GM18499 (cell line): ENCODE data around the gene SBF2.
"Not testable (repeated sequence)": the region's sequence is repeated elsewhere in the genome, so short reads cannot be mapped to it uniquely, and the experiment has no call there.

Experiments
- ATAC-seq: cut with Tn5 transposase; IDR thresholded peaks from one replicate; pipeline ENCODE4 v1.9.1; 2021; ENCODE audit warnings: moderate number of reproducible peaks; ENCODE audit not compliant: insufficient read depth, unreplicated experiment

The SBF2 gene

GRCh38 chr11:10208131-10208575 is 85.9 kb downstream of the SBF2 start:
- ATAC-seq, result no peak

GRCh38 chr11:10205928-10206327 is 88.1 kb downstream of the SBF2 start:
- no peak for ATAC-seq

GRCh38 chr11:10204021-10204420 is 90.0 kb downstream of the SBF2 start:
- no peak for ATAC-seq

DNA sequence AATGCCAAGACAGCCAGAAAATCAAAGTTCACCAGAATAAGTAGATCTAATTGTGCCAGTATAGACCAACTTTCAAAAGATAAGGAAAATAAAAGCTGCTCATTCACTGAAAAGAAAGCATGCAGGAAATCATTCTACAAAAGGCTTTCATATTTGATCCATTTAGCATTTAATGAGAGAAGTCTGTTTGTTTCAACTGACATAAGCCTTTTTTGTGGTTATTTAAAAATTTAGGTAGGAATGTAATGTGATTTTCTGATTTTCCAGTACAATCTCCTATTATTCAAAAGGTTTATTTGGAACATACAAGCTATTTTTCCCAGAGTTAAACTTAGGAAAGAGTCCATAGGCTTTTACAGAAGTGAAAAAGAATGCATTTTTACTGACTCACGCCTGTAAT is 92.7 kb downstream of the SBF2 start:
- no peak for ATAC-seq

DNA sequence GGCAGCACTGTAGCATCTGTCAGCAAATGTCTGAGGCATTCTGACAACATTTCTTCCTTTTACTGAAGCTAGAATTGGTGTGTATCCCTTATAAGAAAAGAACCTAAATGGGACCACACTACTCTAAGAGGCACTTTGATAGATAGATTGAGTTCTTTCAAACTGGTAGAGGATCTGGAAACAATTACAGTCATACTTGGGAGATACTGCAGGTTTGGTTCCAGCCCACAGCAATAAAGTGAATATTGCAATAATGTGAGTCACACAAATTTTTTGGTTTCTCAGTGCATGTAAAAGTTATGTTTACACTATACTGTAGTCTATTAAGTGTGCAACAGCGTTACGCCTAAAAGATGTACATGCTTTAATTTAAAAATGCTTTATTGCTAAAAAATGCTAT is 96.9 kb downstream of the SBF2 start:
- no peak for ATAC-seq

GRCh38 chr11:10192036-10192435 is 102.0 kb downstream of the SBF2 start:
- no peak for ATAC-seq

DNA sequence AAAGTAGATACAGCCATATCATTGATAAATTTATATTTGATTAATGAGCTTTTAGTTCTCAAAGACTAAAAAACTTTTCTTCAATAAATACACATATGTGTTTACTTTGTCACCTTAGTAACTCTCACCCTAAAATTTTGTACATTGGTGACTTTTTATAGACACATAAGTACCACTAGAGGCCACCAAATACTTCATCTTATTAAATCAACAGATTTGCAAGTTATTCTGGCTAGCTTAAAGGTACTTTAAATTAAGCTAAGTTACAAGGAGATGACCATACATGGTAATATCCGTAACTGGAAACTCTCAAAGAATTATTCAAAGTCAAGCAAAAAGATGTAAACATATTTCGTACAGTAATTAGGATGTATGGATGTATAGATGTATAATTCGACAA is 112.2 kb downstream of the SBF2 start:
- ATAC-seq, result no peak

- ATAC-seq, result no peak
These were observed 129.4 kb downstream of the SBF2 start for GRCh38 chr11:10164621-10165020.

DNA sequence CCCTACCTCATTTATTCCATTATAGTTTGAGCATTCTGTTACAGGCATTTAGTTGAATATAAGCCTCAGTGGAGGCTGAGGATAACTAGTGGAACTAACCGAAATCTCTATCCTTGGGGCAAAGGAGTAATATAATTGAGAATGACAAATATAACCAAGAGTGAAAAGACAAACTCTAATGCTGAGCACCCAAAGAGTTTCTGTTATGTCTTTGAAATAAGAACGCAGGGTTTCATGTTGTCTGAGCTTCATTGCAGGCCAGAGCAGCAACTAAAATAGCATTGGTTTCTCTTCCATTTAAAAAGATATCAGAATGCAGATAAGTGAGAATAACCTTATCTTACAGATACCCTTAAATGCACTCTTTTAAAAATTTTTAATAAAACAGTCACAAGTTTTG is 131.8 kb downstream of the SBF2 start:
- ATAC-seq, result no peak

GRCh38 chr11:10160350-10160749 is 133.7 kb downstream of the SBF2 start:
- no peak for ATAC-seq

GRCh38 chr11:10158461-10158860 is 135.6 kb downstream of the SBF2 start:
- ATAC-seq, result no peak

DNA sequence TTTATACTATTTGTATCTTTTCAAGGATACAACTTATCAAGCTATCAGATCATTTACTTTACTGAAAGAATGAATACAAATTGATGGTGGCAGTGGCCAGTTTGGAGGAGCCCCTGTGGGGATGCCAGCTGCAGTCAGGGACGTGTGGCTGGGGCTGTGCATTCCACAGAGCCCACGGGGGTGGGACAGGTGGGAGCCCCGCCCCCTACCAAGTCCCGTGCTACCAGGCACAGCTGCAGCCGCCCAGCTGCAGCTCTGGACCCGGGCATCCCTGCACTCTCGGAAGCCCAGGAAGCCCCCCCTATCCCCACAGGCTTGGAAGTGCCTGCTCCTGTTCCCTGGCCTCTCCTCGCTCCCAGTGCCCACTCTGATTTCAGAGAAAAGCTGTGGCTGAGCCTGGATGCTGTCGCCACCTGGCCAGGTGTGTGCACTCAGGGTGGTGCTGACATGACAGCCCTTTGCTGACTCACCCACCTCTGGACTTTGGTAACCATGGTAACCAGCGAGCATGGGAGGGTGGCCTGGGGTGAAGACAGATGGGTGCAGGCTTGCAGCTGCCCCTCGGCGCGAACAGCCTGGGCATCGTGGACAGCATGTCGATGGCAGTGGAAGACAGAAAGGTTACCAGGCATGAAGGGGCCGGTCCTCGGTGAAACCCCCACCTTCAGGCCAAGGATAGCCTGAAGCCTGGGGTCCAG is 138.1 kb downstream of the SBF2 start:
- no peak for ATAC-seq

DNA sequence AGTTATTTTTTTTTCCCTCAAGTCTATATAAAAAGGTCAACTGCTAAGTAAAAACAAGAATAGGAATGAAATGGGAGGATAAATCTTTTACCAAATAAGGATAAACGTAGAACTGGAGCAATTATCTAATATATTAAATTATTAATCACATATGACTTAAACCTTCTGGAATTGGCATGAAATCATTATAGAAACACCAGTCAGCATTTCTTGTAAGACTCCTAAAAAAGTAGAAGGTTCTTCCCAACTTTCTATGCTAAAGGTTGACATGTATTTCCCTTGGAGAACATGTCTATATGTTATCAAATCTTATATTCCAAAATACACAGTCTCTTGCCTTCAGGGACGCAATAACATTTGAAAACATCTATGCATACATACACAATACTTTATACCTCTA is 143.2 kb downstream of the SBF2 start:
- no peak for ATAC-seq

DNA sequence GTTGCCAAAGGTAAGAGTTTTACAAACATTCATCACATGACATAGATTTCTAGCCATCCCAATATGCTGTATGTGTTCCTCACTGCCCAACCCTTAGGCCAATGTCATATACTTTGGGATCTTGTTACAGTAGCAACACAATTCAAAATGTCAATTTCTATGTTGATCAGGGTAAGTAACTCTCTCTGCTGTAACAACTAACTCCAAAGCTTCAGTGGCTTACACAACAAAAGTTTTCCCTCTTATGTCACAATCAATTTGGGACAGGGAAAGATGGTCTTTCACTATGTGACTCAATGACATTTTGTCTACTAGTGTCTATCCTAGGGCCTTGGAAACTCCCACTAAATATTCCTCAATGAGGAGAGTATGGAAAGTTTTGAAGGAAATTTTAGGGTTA is 144.5 kb downstream of the SBF2 start:
- ATAC-seq, result no peak

- ATAC-seq, result no peak
These were observed 146.8 kb downstream of the SBF2 start for GRCh38 chr11:10147195-10147594.

GRCh38 chr11:10144954-10145353 is 149.1 kb downstream of the SBF2 start:
- no peak for ATAC-seq

- ATAC-seq, result no peak
These were observed 154.4 kb downstream of the SBF2 start for GRCh38 chr11:10139656-10140055.

DNA sequence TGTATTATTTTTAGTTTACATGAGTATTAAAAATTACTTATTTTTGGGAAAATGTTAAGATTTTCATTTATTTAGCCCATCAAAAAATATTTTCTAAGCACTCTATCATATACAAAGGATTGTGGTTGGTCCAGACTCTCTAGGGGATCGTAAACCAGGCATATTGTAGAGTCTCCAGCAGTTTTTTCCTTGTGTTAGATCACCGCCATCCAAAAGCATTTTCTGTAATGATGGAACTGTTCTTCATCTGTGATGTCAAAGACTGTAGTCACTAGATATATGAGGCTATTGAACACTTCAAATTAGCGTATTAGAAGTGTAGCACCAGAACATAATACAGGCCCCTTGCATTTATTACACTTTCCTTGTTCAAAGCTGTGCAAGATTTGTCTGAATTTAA is 154.9 kb downstream of the SBF2 start:
- ATAC-seq, result no peak

DNA sequence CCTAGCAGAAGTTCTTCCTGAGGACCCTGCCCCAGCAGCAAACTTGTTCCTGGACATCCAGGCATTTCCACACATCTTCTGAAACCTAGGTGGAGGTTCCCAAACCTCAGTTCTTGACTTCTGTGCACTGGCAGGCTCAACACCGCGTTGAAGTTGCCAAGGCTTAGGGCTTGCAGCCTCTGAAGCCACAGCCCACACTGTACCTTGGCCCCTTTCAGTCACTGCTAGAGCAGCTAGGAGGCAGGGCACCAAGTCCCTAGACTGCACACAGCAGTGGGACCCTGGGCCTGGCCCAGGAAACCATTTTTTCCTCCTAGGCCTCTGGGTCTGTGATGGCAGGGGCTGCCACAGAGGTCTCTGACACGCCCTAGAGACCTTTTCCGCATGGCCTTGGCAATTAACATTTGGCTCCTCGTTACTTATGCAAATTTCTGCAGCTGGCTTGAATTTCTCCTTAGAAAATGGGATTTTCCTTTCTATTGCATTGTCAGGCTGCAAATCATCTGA is 159.0 kb downstream of the SBF2 start:
- no peak for ATAC-seq

DNA sequence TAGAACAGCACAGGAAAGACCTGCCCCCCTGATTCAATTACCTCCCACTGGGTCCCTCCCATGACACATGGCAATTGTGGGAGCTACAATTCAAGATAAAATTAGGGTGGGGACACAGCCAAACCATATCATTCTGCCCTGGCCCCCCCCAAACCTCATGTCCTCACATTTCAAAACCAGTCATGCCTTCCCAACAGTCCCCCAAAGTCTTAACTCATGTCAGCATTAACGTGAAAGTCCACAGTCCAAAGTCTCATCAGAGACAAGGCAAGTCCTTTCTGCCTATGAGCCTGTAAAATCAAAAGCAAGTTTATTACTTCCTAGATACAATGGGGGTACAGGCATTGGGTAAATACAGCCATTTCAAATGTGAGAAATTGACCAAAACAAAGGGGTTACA is 159.8 kb downstream of the SBF2 start:
- not testable (repeated sequence) for ATAC-seq

- not testable (repeated sequence) for ATAC-seq
These were observed 160.8 kb downstream of the SBF2 start for GRCh38 chr11:10133251-10133650.

DNA sequence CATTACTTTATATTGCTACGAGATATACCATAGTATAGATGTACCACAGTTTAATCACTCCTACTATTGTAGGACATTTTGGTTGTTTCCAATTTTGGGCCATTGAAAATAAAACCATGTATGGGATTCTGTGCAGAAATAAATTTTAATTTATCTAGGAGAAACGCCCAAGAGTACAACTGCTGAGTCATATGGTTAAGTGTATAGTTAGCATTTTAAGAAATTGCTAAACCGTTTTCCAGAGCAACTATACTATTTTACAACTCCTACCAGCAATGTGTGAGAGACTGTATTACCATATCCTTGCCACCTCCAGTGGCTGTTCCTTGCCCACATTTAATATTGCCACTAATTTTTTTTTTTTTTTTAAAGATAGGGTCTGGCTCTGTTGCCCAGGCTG is 163.1 kb downstream of the SBF2 start:
- no peak for ATAC-seq
